ENCODE data around the gene KRT37. TPM values are rescaled to one million over a fixed set of nuclear protein-coding genes. Genes with fewer than 3 reads are reported as not detected.

The KRT37 gene
- total RNA-seq, 1 donor from 2014 or later: not detected

DNA sequence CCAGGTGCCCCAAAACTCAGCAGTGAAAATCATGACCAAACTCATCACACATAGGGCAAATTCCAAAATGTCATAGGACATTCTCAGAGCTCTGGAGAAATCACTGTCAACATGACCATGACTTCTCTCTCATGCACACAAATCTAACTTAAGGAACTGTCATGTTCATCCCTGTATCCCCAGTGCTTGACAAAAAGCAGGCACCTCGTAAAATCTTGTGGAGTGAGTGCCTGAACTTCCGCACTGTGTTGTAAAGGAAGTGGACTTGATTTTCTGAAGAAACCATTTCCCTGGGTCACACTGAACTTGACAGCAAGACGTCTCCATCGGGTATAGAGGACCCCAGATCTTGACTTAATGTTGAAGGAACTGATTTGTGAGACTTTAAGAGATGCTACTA lies 2.8 kb downstream of the KRT37 start:
- H3K27me3 ChIP-seq: no peaks in the 10 kb centered on the region
- H3K27ac ChIP-seq: peak overlapping the region; percentile 62
- H3K4me3 ChIP-seq: no peak overlapping the region
- H3K9me3 ChIP-seq: no peaks in the 10 kb centered on the region
- intact Hi-C loops (cut with DNase I): no loop called here
- no peak for TF ChIP-seq POLR2AphosphoS5 (IDR thresholded peaks at IDR 0.05; ENCODE audit: insufficient read depth in 1 of 2, low read depth in 1 of 2)
- TF ChIP-seq, protein P1, sequence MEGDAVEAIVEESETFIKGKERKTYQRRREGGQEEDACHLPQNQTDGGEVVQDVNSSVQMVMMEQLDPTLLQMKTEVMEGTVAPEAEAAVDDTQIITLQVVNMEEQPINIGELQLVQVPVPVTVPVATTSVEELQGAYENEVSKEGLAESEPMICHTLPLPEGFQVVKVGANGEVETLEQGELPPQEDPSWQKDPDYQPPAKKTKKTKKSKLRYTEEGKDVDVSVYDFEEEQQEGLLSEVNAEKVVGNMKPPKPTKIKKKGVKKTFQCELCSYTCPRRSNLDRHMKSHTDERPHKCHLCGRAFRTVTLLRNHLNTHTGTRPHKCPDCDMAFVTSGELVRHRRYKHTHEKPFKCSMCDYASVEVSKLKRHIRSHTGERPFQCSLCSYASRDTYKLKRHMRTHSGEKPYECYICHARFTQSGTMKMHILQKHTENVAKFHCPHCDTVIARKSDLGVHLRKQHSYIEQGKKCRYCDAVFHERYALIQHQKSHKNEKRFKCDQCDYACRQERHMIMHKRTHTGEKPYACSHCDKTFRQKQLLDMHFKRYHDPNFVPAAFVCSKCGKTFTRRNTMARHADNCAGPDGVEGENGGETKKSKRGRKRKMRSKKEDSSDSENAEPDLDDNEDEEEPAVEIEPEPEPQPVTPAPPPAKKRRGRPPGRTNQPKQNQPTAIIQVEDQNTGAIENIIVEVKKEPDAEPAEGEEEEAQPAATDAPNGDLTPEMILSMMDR (IDR thresholded peaks at IDR 0.05): no peak
- no peak for TF ChIP-seq POLR2A (IDR thresholded peaks at IDR 0.05)
- H3K4me1 ChIP-seq: peaks cover 58% of the 10 kb centered on the region
- no peak for DNase-seq (ENCODE audit: extremely low spot score in 2 of 2)
- no peaks in the 10 kb centered on the region for H3K36me3 ChIP-seq

DNA sequence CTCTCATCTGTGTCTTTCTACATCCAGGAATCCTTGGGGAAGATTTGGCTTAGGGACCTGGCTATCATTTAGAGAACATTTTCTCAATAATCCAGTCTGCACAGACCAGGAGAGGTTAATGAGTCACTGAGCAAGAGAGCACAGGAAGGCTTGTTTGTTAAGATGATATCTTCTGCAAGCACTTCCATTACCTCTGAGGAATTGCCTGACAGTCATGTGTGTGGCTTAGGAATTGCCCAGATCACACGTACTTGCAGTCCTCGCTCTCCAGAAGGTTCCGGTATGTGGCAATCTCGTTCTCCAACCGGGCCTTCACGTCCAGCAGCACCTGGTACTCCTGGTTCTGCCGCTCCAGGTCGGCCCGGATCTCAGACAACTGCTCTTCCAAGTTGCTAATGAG lies 3.3 kb downstream of the KRT37 start:
- peak overlapping the region; percentile 62 for H3K27ac ChIP-seq
- intact Hi-C loops (cut with DNase I): no loop called here
- no peaks in the 10 kb centered on the region for H3K27me3 ChIP-seq
- H3K9me3 ChIP-seq: no peaks in the 10 kb centered on the region
- peaks cover 63% of the 10 kb centered on the region for H3K4me1 ChIP-seq
- no peak for DNase-seq (ENCODE audit: extremely low spot score in 2 of 2)
- H3K36me3 ChIP-seq: no peaks in the 10 kb centered on the region
- no peak overlapping the region for H3K4me3 ChIP-seq
- no peak for TF ChIP-seq POLR2A (IDR thresholded peaks at IDR 0.05)
- peak; percentile 46 to 65 for TF ChIP-seq POLR2AphosphoS5 (IDR thresholded peaks at IDR 0.05; ENCODE audit: insufficient read depth in 1 of 2, low read depth in 1 of 2)

GRCh38 chr17:41420134-41420533 lies 4.3 kb downstream of the KRT37 start:
- Histone ChIP-seq H3K27me3 (no peaks in the 10 kb centered on the region), H3K4me1 (peaks cover 72% of the 10 kb centered on the region), H3K9me3 (no peaks in the 10 kb centered on the region), H3K27ac (peak overlapping the region; percentile 62), H3K36me3 (no peaks in the 10 kb centered on the region), H3K4me3 (no peak overlapping the region)
- DNase-seq (ENCODE audit: extremely low spot score in 2 of 2): no peak
- TF ChIP-seq POLR2AphosphoS5 (IDR thresholded peaks at IDR 0.05; ENCODE audit: insufficient read depth in 1 of 2, low read depth in 1 of 2) (no peak), POLR2A (IDR thresholded peaks at IDR 0.05) (no peak)
- TF ChIP-seq, protein P1 (IDR thresholded peaks at IDR 0.05): no peak
- intact Hi-C loops (cut with DNase I): no loop called here

DNA sequence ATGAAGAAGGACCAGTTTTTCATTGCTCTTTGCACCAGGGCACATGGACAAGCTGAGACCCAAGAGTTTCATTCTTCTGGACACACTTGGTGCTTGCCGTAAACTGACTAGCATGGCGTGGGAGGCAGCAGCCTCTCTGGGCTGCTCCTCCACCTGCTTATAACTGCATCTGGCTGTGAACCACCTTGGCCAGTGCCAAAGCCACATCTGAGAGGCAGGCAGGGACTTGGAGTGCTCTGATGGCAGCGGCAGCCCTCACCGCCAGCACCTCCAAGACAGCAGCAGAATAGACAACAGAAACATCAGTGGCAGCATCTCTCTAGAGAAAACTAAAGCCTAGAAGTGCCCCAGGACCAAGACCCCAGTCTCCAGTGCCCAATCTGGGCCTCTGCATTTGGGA lies 4.7 kb downstream of the KRT37 start:
- H3K4me1 ChIP-seq: peaks cover 76% of the 10 kb centered on the region
- no peaks in the 10 kb centered on the region for H3K9me3 ChIP-seq
- TF ChIP-seq POLR2A (IDR thresholded peaks at IDR 0.05): no peak
- no peak for TF ChIP-seq POLR2AphosphoS5 (IDR thresholded peaks at IDR 0.05; ENCODE audit: insufficient read depth in 1 of 2, low read depth in 1 of 2)
- TF ChIP-seq, protein P1 (IDR thresholded peaks at IDR 0.05): no peak
- no peaks in the 10 kb centered on the region for H3K36me3 ChIP-seq
- peak overlapping the region; percentile 62 for H3K27ac ChIP-seq
- H3K4me3 ChIP-seq: no peak overlapping the region
- no peak for DNase-seq (ENCODE audit: extremely low spot score in 2 of 2)
- H3K27me3 ChIP-seq: no peaks in the 10 kb centered on the region
- intact Hi-C loops (cut with DNase I): no loop called here

- no peak for DNase-seq (ENCODE audit: extremely low spot score in 2 of 2)
- TF ChIP-seq POLR2A (IDR thresholded peaks at IDR 0.05) (no peak), POLR2AphosphoS5 (IDR thresholded peaks at IDR 0.05; ENCODE audit: insufficient read depth in 1 of 2, low read depth in 1 of 2) (no peak)
- TF ChIP-seq, protein P1 (IDR thresholded peaks at IDR 0.05): no peak
- intact Hi-C loops (cut with DNase I): no loop called here
- H3K4me3 ChIP-seq: no peak overlapping the region
- peak overlapping the region; percentile 29 for H3K27ac ChIP-seq
- no peaks in the 10 kb centered on the region for H3K9me3 ChIP-seq
- H3K4me1 ChIP-seq: peaks cover 77% of the 10 kb centered on the region
- H3K36me3 ChIP-seq: no peaks in the 10 kb centered on the region
- no peaks in the 10 kb centered on the region for H3K27me3 ChIP-seq
Measured at GRCh38 chr17:41418116-41418860, 6.1 kb downstream of the KRT37 start.
